HepG2 (cell line): ENCODE measurements around the gene GALNT18. TPM values are rescaled to one million over a fixed set of nuclear protein-coding genes. Genes with fewer than 3 reads are reported as not detected.

Source experiments
- ATAC-seq: fragments of 200-7000 bp; cut with Tn5 transposase; 3 replicates; pipeline ENCODE4 v1.9.1; 2020; ENCODE audit warnings: mild to moderate bottlenecking, moderate library complexity
- BruUV-seq: library from RNA; stranded (reverse); fragments of 400-500 nt; replicated peaks from 2 replicates; lab custom pipeline; 2021; lab: Mats Ljungman, UMichigan
- CTCF ChIA-PET: fragments of 300-600 bp; formaldehyde crosslinking; extraction: SDS; loops from one replicate; lab custom pipeline; 2021; ENCODE audit warnings: low total read pairs, inconsistent platforms, low intra/inter-chr PET ratio; lab: Yijun Ruan, JAX
- POLR2A ChIA-PET: fragments of 350-600 bp; sonication (Branson Sonifier 250); formaldehyde crosslinking; loops from one replicate; lab custom pipeline; 2020; ENCODE audit warnings: antibody characterized with exemption, inconsistent platforms; lab: Yijun Ruan, JAX
- DNase-seq: peaks from one replicate; pipeline ENCODE4 v3.0.0-alpha.2; 2015; ENCODE audit warnings: low spot score
- FAIRE-seq: peaks from 3 replicates; lab custom pipeline; 2011; peaks lifted over from hg19 to GRCh38; lab: Jason Lieb, UNC
- H2AFZ ChIP-seq: one replicate; pipeline ENCODE4 v1.6.1; 2011; ENCODE audit warnings: low read length, inconsistent platforms
- H3K27ac ChIP-seq: fragments of 300-600 bp; 3 replicates; pipeline ENCODE4 v1.8.0; 2011; ENCODE audit warnings: mixed run types, mild to moderate bottlenecking, mixed read lengths, low read length, inconsistent platforms; ENCODE audit not compliant: insufficient read depth; ENCODE audit errors: extremely low read length
- H3K27me3 ChIP-seq, 2 experiments: fragments of 200-600 bp in 1 of 2; 2 replicates in 1 of 2; 3 replicates in 1 of 2; pipeline versions ENCODE4 v1.6.0 to v1.8.0; 2011; ENCODE audit warnings: low read length in 2 of 2, mild to moderate bottlenecking in 2 of 2, moderate library complexity in 2 of 2, inconsistent platforms in 1 of 2; ENCODE audit not compliant: insufficient read depth in 2 of 2, control insufficient read depth in 1 of 2
- H3K36me3 ChIP-seq, 2 experiments: fragments of 200-600 bp in 1 of 2; replicated peaks in 1 of 2; 2 replicates in 1 of 2; 3 replicates in 1 of 2; pipeline versions ENCODE4 v1.5.1 to v1.8.0; 2011; ENCODE audit warnings: low read length in 2 of 2, inconsistent platforms in 1 of 2; ENCODE audit not compliant: insufficient read depth in 2 of 2, control insufficient read depth in 1 of 2
- H3K4me1 ChIP-seq: 2 replicates; pipeline ENCODE4 v1.5.1; 2012; ENCODE audit warnings: low read length, inconsistent platforms; ENCODE audit not compliant: insufficient read depth
- H3K4me2 ChIP-seq: 2 replicates; pipeline ENCODE4 v1.6.0; 2011; ENCODE audit warnings: low read depth, low read length, inconsistent platforms
- H3K4me3 ChIP-seq, 3 experiments: fragments of 200-600 bp in 1 of 3; sonication (generic), shearing (Covaris generic) in 1 of 3; replicated peaks in 1 of 3; 2 replicates each; pipeline ENCODE4 v1.5.1; 2011 to 2016; ENCODE audit warnings: low read length in 3 of 3, inconsistent platforms in 2 of 3, low read depth in 2 of 3, mild to moderate bottlenecking in 2 of 3, control low read depth in 1 of 3, mixed read lengths in 1 of 3; ENCODE audit not compliant: insufficient read depth in 1 of 3
- H3K79me2 ChIP-seq: one replicate; pipeline ENCODE4 v1.6.1; 2011; ENCODE audit warnings: low read length, inconsistent platforms; ENCODE audit not compliant: insufficient read depth
- H3K9ac ChIP-seq: 2 replicates; pipeline ENCODE4 v1.6.0; 2011; ENCODE audit warnings: mild to moderate bottlenecking, low read depth, low read length, inconsistent platforms; ENCODE audit not compliant: insufficient read depth
- H3K9me3 ChIP-seq: 2 replicates; pipeline ENCODE4 v1.5.1; 2012; ENCODE audit warnings: mild to moderate bottlenecking, low read length
- H4K20me1 ChIP-seq: 2 replicates; pipeline ENCODE4 v1.6.0; 2011; ENCODE audit warnings: inconsistent platforms, mild to moderate bottlenecking, low read length, moderate library complexity; ENCODE audit not compliant: insufficient read depth
- ATF1 ChIP-seq: IDR thresholded peaks from 2 replicates; pipeline ENCODE4 v1.6.1; 2016; ENCODE audit warnings: mild to moderate bottlenecking, control low read depth
- IRX3 ChIP-seq: sonication (generic); formaldehyde crosslinking; IDR thresholded peaks from 2 replicates; pipeline ENCODE4 v1.8.1; 2023; ENCODE audit warnings: mild to moderate bottlenecking, low read depth, missing genetic modification reagents, borderline replicate concordance
- JUND ChIP-seq: sonication (generic); formaldehyde crosslinking; IDR thresholded peaks from 2 replicates; pipeline ENCODE4 v1.8.0; 2022; ENCODE audit warnings: mild to moderate bottlenecking, missing genetic modification reagents
- MIER3 ChIP-seq: IDR thresholded peaks from 2 replicates; pipeline ENCODE4 v1.6.1; 2016; ENCODE audit warnings: missing compliant biosample characterization, borderline replicate concordance
- RBFOX2 ChIP-seq: fragments of 200-400 bp; formaldehyde crosslinking; IDR thresholded peaks from 2 replicates; pipeline ENCODE4 v1.6.1; 2017; ENCODE audit warnings: low read depth, mild to moderate bottlenecking, low read length
- TBX2 ChIP-seq: sonication (generic); formaldehyde crosslinking; IDR thresholded peaks from 2 replicates; pipeline ENCODE4 v1.5.0; 2020; ENCODE audit warnings: missing genetic modification reagents, mild to moderate bottlenecking, borderline replicate concordance
- TOPORS ChIP-seq: sonication (generic); formaldehyde crosslinking; IDR thresholded peaks from 2 replicates; pipeline ENCODE4 v1.8.0; 2023; ENCODE audit warnings: mild to moderate bottlenecking, missing genetic modification reagents
- U2AF2 ChIP-seq: fragments of 200-400 bp; formaldehyde crosslinking; IDR thresholded peaks from 2 replicates; pipeline ENCODE4 v1.6.1; 2017; ENCODE audit warnings: low read depth, mild to moderate bottlenecking, low read length
- ZFP1 ChIP-seq: IDR thresholded peaks from 2 replicates; pipeline ENCODE4 v1.6.1; 2016
- ZNF143 ChIP-seq: sonication (generic); formaldehyde crosslinking; IDR thresholded peaks from 2 replicates; pipeline ENCODE4 v1.4.0; 2020; ENCODE audit warnings: missing genetic modification reagents
- ZNF274 ChIP-seq: sonication (generic); formaldehyde crosslinking; IDR thresholded peaks from 2 replicates; pipeline ENCODE4 v1.5.1; 2020; ENCODE audit warnings: mild to moderate bottlenecking, missing genetic modification reagents
- ZNF275 ChIP-seq: sonication (generic); formaldehyde crosslinking; IDR thresholded peaks from 2 replicates; pipeline ENCODE4 v1.8.0; 2022; ENCODE audit warnings: missing genetic modification reagents, mild to moderate bottlenecking, inconsistent platforms, borderline replicate concordance
- ZNF331 ChIP-seq: sonication (generic); formaldehyde crosslinking; IDR thresholded peaks from 2 replicates; pipeline ENCODE4 v1.4.0; 2020; ENCODE audit warnings: missing genetic modification reagents
- ZNF614 ChIP-seq: IDR thresholded peaks from 2 replicates; pipeline ENCODE4 v1.6.1; 2018; ENCODE audit warnings: missing biosample characterization, missing genetic modification reagents, inconsistent platforms, borderline replicate concordance
- ZNF619 ChIP-seq: sonication (generic); formaldehyde crosslinking; IDR thresholded peaks from 2 replicates; pipeline ENCODE4 v1.4.0; 2020; ENCODE audit warnings: mild to moderate bottlenecking, missing genetic modification reagents
- ZNF878 ChIP-seq: sonication (generic); formaldehyde crosslinking; IDR thresholded peaks from 2 replicates; pipeline ENCODE4 v1.8.1; 2023; ENCODE audit warnings: mild to moderate bottlenecking, missing genetic modification reagents, moderate library complexity
- WGBS: methylation state at CpG from one replicate; pipeline ENCODE4 v1.1.6; 2017; ENCODE audit warnings: low lambda C conversion rate; 5-methylcytosine and 5-hydroxymethylcytosine counted together
- in situ Hi-C: cut with HindIII; loops from 2 replicates; pipeline ENCODE4 v1.10.0; 2017; ENCODE audit warnings: low pct_unique_long_range_greater_than_20kb; ENCODE audit not compliant: extremely low pct_ligation_motif_present
- intact Hi-C: fragments of 100-400 bp; cut with micrococcal nuclease; formaldehyde crosslinking; loops from one replicate; pipeline ENCODE4 v1.10.0; 2022; ENCODE audit not compliant: unreplicated experiment
- polyA plus RNA-seq, 8 experiments: library from polyadenylated mRNA; depleted of rRNA in 3 of 8; stranded (reverse) in 7 of 8; unstranded in 1 of 8; fragments of >200 nt; fragmentation: Illumina TruSeq in 4 of 8; extraction: Trizol in 4 of 8; gene quantifications; 2 replicates each; pipeline versions ENCODE4 v1.2.1 to v1.2.3, GENCODE V29; 2011 to 2016; ENCODE audit warnings: low read depth in 4 of 8, missing spikeins in 1 of 8, mixed read lengths in 1 of 8; ENCODE audit not compliant: insufficient read depth in 1 of 8
- total RNA-seq, 5 experiments: library from RNA; depleted of rRNA; stranded (reverse); fragments of >200 nt; fragmentation: Illumina TruSeq; extraction: Trizol; gene quantifications; 2 replicates each; pipeline ENCODE4 v1.2.3, GENCODE V29; 2016; ENCODE audit warnings: low read depth in 1 of 5
- TF ChIP-seq, protein P1 (sequence below): IDR thresholded peaks from 2 replicates; pipeline ENCODE4 v1.6.1; 2018; ENCODE audit warnings: missing genetic modification reagents

Gene GALNT18
- total and polyA plus RNA-seq, 2 of the 13 experiments (the other 11 are each of a cell fraction or from before 2014, with no cell fraction given): 0.11 TPM; not detected in 1

DNA sequence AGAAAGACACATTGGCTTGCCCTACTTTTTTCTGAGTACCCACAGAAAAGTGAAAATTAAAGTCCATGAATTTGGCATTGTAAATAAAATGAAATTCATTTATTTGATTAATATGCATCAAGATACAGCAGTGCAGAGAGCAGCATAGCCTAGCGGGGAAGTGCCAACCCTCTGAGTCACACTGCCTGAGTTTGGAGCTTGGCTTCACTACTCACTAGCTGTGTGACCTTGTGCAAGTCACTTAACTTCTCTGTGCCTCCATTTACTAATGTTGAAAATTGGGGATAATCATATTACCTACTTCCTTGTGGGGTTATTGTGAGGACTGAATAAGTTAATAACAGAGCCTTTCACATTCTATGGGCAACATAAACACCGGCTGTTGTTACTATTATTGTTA, 157.2 kb downstream of the GALNT18 start:
- intact Hi-C loops (no loop called here), in situ Hi-C loops (no loop called here)
- Histone ChIP-seq H4K20me1 (no peaks in the 10 kb centered on the region), H3K4me2 (no peak overlapping the region), H3K79me2 (no peaks in the 10 kb centered on the region), H3K4me1 (no peaks in the 10 kb centered on the region), H2AFZ (no peak overlapping the region), H3K27ac (no peak overlapping the region), H3K36me3 (no peaks in the 10 kb centered on the region), H3K9ac (no peak overlapping the region), H3K9me3 (no peaks in the 10 kb centered on the region), H3K4me3 (no peak overlapping the region), H3K27me3 (peaks cover 0 to 29% of the 10 kb centered on the region in 2 experiments; a peak in 1 of 5 replicates)
- ChIA-PET CTCF (no interaction called here), POLR2A (no interaction called here)
- no TSS peak for BruUV-seq
- FAIRE-seq: no peak
- no peak for DNase-seq
- WGBS: 22% methylated on average over 2 of the region's 2 CpGs
- TF ChIP-seq MIER3 (CRISPR knock-in tag) (no peak), ZNF331 (CRISPR knock-in tag) (no peak)
- no peak for ATAC-seq

DNA sequence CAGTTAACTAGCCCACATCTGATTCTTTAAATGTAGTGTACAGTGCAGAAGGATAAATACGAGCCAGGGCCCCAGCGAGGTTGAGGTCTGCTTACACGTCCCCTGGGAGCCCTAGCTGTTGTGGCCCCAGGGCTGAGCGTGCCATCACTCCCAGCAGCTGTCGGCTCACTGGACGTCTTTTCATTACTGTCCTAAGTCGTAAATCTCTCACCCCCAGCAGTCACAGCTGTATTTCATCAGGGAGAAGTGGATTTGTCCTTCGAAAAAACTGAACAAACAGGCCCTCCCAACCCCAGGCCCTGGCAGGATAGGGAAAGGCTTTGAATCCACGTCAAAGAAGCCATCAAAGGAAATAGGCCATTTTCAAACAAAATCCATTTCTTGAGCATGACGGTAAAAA, 158.4 kb downstream of the GALNT18 start:
- TF ChIP-seq ZNF878 (CRISPR knock-in tag) (no peak), ZNF275 (CRISPR knock-in tag) (no peak), ZNF274 (CRISPR knock-in tag) (no peak), ATF1 (CRISPR knock-in tag) (no peak), TBX2 (CRISPR knock-in tag) (no peak), ZFP1 (CRISPR knock-in tag) (no peak), ZNF619 (no peak), RBFOX2 (no peak), U2AF2 (no peak), JUND (no peak), ZNF614 (no peak), ZNF143 (CRISPR knock-in tag) (no peak), IRX3 (CRISPR knock-in tag) (no peak), TOPORS (CRISPR knock-in tag) (no peak)
- TF ChIP-seq, protein P1, sequence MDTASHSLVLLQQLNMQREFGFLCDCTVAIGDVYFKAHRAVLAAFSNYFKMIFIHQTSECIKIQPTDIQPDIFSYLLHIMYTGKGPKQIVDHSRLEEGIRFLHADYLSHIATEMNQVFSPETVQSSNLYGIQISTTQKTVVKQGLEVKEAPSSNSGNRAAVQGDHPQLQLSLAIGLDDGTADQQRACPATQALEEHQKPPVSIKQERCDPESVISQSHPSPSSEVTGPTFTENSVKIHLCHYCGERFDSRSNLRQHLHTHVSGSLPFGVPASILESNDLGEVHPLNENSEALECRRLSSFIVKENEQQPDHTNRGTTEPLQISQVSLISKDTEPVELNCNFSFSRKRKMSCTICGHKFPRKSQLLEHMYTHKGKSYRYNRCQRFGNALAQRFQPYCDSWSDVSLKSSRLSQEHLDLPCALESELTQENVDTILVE (CRISPR knock-in tag): no peak
- FAIRE-seq: no peak
- no peaks in the 10 kb centered on the region for H3K9me3 ChIP-seq
- H4K20me1 ChIP-seq: no peaks in the 10 kb centered on the region
- no peak overlapping the region for H3K4me2 ChIP-seq
- H3K79me2 ChIP-seq: no peaks in the 10 kb centered on the region
- H3K4me1 ChIP-seq: no peaks in the 10 kb centered on the region
- no TSS peak for BruUV-seq
- ChIA-PET CTCF (no interaction called here), POLR2A (no interaction called here)
- 16% methylated on average over 5 of the region's 10 CpGs for WGBS
- no peak for DNase-seq
- H3K4me3 ChIP-seq: no peak overlapping the region
- no peak overlapping the region for H3K9ac ChIP-seq
- H3K27ac ChIP-seq: no peak overlapping the region
- in situ Hi-C loops: no loop called here
- ATAC-seq: no peak
- peaks cover 0 to 37% of the 10 kb centered on the region in 2 experiments; a peak in 2 of 5 replicates for H3K27me3 ChIP-seq
- no peak overlapping the region for H2AFZ ChIP-seq
- intact Hi-C loops: no loop called here
- no peaks in the 10 kb centered on the region for H3K36me3 ChIP-seq
